GM23338 (cell line): ENCODE data around the gene EPRS1. TPM values are rescaled to one million over a fixed set of nuclear protein-coding genes. Genes with fewer than 3 reads are reported as not detected.

Source experiments
- ATAC-seq: fragments of 200-7000 bp; cut with Tn5 transposase; 3 replicates; pipeline ENCODE4 v1.9.1; 2020
- DNase-seq: peaks from one replicate; pipeline ENCODE4 v3.0.0-alpha.2; 2015; ENCODE audit warnings: low spot score
- H2AFZ ChIP-seq: fragments of 200-600 bp; sonication (generic); 2 replicates; pipeline ENCODE4 v1.8.0; 2016; ENCODE audit warnings: antibody characterized with exemption, mild to moderate bottlenecking, moderate library complexity
- H3F3A ChIP-seq: fragments of 200-600 bp; sonication (generic); replicated peaks from 2 replicates; pipeline ENCODE4 v1.8.0; 2017; ENCODE audit warnings: antibody characterized with exemption, mixed run types, low read depth
- H3K27ac ChIP-seq: fragments of 200-600 bp; sonication (generic); 2 replicates; pipeline ENCODE4 v1.6.1; 2016; ENCODE audit warnings: low read depth
- H3K27me3 ChIP-seq: fragments of 200-600 bp; sonication (generic); 2 replicates; pipeline ENCODE4 v1.8.0; 2016; ENCODE audit warnings: mild to moderate bottlenecking, mixed run types, moderate library complexity; ENCODE audit not compliant: insufficient read depth
- H3K36me3 ChIP-seq: fragments of 200-600 bp; sonication (generic); 2 replicates; pipeline ENCODE4 v1.8.0; 2016; ENCODE audit warnings: mild to moderate bottlenecking; ENCODE audit not compliant: insufficient read depth
- H3K4me1 ChIP-seq: fragments of 200-600 bp; sonication (generic); 2 replicates; pipeline ENCODE4 v1.8.0; 2016; ENCODE audit warnings: mild to moderate bottlenecking, moderate library complexity; ENCODE audit not compliant: insufficient read depth
- H3K4me2 ChIP-seq: fragments of 200-600 bp; sonication (generic); 2 replicates; pipeline ENCODE4 v1.7.1; 2017; ENCODE audit warnings: mixed run types
- H3K4me3 ChIP-seq: fragments of 200-600 bp; sonication (generic); 2 replicates; pipeline ENCODE4 v1.6.1; 2016; ENCODE audit warnings: mixed run types
- H3K79me2 ChIP-seq: fragments of 200-600 bp; sonication (generic); replicated peaks from 2 replicates; pipeline ENCODE4 v1.8.0; 2017; ENCODE audit warnings: mild to moderate bottlenecking; ENCODE audit not compliant: insufficient read depth
- H3K9me2 ChIP-seq: fragments of 200-600 bp; sonication (generic); 2 replicates; pipeline ENCODE4 v1.8.0; 2017; ENCODE audit not compliant: insufficient read depth
- H4K20me1 ChIP-seq: fragments of 200-600 bp; sonication (generic); replicated peaks from 2 replicates; pipeline ENCODE4 v1.8.0; 2017; ENCODE audit warnings: mild to moderate bottlenecking; ENCODE audit not compliant: insufficient read depth
- H3K27ac Mint-ChIP-seq: 2 replicates; pipeline ENCODE4 v1.8.0; 2020; ENCODE audit warnings: inconsistent platforms, mild to moderate bottlenecking, moderate library complexity, mixed read lengths
- H3K27me3 Mint-ChIP-seq: 3 replicates; pipeline ENCODE4 v1.8.0; 2022; ENCODE audit warnings: low read depth, mild to moderate bottlenecking, moderate library complexity, mixed read lengths, inconsistent platforms; ENCODE audit not compliant: insufficient read depth, poor library complexity
- H3K36me3 Mint-ChIP-seq: 3 replicates; pipeline ENCODE4 v1.8.0; 2021; ENCODE audit warnings: low read depth, mild to moderate bottlenecking, inconsistent platforms, moderate library complexity, mixed read lengths
- H3K4me1 Mint-ChIP-seq: 3 replicates; pipeline ENCODE4 v1.8.0; 2020; ENCODE audit warnings: mild to moderate bottlenecking, inconsistent platforms, mixed read lengths
- H3K4me3 Mint-ChIP-seq: 3 replicates; pipeline ENCODE4 v1.8.0; 2021; ENCODE audit warnings: moderate library complexity, mild to moderate bottlenecking, inconsistent platforms, mixed read lengths
- H3K9me3 Mint-ChIP-seq: 3 replicates; pipeline ENCODE4 v1.8.0; 2020; ENCODE audit warnings: moderate library complexity, mild to moderate bottlenecking, inconsistent platforms, mixed read lengths
- POLR2AphosphoS5 ChIP-seq: IDR thresholded peaks from 2 replicates; pipeline ENCODE4 v1.6.1; 2016; ENCODE audit warnings: antibody characterized with exemption, low read depth
- polyA plus RNA-seq: library from polyadenylated mRNA; unstranded; fragments of >200 nt; fragmentation: Nextera tagmentation; extraction: Ambion mirVana; gene quantifications from 2 replicates; pipeline ENCODE4 v1.2.1, GENCODE V29; 2016
- total RNA-seq: library from RNA; depleted of rRNA; stranded (reverse); fragments of >200 nt; shearing (Covaris generic); gene quantifications from 2 replicates; pipeline ENCODE4 v1.2.3, GENCODE V29; 2014
- TF ChIP-seq, protein P1 (sequence below): fragments of 250-450 bp; sonication (Bioruptor Pico); IDR thresholded peaks from 2 replicates; pipeline ENCODE4 v1.5.0; 2020; ENCODE audit warnings: mild to moderate bottlenecking, moderate library complexity
- TF ChIP-seq, protein P2 (sequence below): IDR thresholded peaks from 2 replicates; pipeline ENCODE4 v1.6.1; 2016; ENCODE audit warnings: antibody characterized with exemption
- TF ChIP-seq, protein P3 (sequence below): IDR thresholded peaks from one replicate; pipeline ENCODE4 v1.6.1; 2018; ENCODE audit warnings: antibody characterized with exemption; ENCODE audit not compliant: unreplicated experiment

The EPRS1 gene
- total and polyA plus RNA-seq, 2 experiments from 2014 or later: 133 to 158 TPM

DNA sequence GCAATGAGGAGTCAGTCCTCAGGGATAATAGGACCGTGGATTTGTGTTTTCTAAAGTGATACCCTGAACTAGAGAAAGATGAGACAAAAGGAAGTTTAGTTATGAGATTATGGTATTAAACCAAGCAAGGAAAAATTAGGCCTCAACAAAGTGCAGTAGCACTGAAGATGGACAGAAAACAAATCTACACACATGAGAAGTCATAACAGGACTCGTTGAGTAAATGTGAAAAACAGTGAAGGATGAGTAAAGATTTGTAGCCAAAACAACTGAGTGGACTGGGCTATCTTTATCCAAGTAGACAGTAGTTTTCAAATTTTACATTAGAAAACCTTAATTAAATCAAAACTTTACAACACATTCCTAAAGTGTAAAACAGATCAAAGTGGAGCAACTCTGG, 15.0 kb downstream of the EPRS1 start:
- peaks cover 76% of the 10 kb centered on the region for H3K36me3 Mint-ChIP-seq
- H3K4me1 Mint-ChIP-seq: no peaks in the 10 kb centered on the region

DNA sequence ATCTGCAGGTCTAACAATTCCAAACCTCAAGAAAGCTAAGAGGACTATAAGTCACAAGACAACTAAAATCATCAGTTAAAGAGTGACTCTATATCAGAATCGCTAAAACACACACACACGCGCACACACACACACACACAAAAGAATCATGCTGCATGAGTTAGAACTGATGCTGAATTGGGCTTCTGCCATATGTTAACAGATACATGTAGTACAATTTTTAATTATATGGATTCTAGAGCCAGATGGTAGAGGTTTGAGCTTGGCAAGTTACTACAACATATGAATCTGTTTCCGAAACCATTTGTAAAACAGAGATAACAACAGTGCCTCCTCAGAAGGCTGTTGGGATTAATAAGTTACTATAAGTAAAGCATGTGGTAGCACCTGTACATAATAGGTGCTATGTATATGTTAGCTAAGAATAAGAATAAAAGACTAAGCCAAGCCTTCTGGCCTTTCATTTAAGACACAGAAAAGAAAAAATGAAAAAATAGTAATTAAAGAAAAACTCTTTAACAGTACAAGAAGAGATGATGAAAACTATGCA, 17.9 kb downstream of the EPRS1 start:
- Histone ChIP-seq H2AFZ (no peak overlapping the region), H3K9me2 (no peaks in the 10 kb centered on the region), H3K27ac (no peak overlapping the region), H3F3A (no peaks in the 10 kb centered on the region), H4K20me1 (peaks cover 5% of the 10 kb centered on the region; the same call in 1 of the 2 replicates), H3K79me2 (no peaks in the 10 kb centered on the region; the same call in 1 of the 2 replicates), H3K27me3 (no peaks in the 10 kb centered on the region), H3K36me3 (peaks cover 59% of the 10 kb centered on the region), H3K4me3 (no peak overlapping the region), H3K4me1 (no peaks in the 10 kb centered on the region), H3K4me2 (no peak overlapping the region)
- DNase-seq (no peak), ATAC-seq (no peak)
- H3K27me3 Mint-ChIP-seq: no peaks in the 10 kb centered on the region
- no peaks in the 10 kb centered on the region for H3K9me3 Mint-ChIP-seq
- H3K4me3 Mint-ChIP-seq: no peak overlapping the region
- peaks cover 88% of the 10 kb centered on the region for H3K36me3 Mint-ChIP-seq
- no peak overlapping the region for H3K27ac Mint-ChIP-seq
- no peaks in the 10 kb centered on the region for H3K4me1 Mint-ChIP-seq
- TF ChIP-seq, protein P1, sequence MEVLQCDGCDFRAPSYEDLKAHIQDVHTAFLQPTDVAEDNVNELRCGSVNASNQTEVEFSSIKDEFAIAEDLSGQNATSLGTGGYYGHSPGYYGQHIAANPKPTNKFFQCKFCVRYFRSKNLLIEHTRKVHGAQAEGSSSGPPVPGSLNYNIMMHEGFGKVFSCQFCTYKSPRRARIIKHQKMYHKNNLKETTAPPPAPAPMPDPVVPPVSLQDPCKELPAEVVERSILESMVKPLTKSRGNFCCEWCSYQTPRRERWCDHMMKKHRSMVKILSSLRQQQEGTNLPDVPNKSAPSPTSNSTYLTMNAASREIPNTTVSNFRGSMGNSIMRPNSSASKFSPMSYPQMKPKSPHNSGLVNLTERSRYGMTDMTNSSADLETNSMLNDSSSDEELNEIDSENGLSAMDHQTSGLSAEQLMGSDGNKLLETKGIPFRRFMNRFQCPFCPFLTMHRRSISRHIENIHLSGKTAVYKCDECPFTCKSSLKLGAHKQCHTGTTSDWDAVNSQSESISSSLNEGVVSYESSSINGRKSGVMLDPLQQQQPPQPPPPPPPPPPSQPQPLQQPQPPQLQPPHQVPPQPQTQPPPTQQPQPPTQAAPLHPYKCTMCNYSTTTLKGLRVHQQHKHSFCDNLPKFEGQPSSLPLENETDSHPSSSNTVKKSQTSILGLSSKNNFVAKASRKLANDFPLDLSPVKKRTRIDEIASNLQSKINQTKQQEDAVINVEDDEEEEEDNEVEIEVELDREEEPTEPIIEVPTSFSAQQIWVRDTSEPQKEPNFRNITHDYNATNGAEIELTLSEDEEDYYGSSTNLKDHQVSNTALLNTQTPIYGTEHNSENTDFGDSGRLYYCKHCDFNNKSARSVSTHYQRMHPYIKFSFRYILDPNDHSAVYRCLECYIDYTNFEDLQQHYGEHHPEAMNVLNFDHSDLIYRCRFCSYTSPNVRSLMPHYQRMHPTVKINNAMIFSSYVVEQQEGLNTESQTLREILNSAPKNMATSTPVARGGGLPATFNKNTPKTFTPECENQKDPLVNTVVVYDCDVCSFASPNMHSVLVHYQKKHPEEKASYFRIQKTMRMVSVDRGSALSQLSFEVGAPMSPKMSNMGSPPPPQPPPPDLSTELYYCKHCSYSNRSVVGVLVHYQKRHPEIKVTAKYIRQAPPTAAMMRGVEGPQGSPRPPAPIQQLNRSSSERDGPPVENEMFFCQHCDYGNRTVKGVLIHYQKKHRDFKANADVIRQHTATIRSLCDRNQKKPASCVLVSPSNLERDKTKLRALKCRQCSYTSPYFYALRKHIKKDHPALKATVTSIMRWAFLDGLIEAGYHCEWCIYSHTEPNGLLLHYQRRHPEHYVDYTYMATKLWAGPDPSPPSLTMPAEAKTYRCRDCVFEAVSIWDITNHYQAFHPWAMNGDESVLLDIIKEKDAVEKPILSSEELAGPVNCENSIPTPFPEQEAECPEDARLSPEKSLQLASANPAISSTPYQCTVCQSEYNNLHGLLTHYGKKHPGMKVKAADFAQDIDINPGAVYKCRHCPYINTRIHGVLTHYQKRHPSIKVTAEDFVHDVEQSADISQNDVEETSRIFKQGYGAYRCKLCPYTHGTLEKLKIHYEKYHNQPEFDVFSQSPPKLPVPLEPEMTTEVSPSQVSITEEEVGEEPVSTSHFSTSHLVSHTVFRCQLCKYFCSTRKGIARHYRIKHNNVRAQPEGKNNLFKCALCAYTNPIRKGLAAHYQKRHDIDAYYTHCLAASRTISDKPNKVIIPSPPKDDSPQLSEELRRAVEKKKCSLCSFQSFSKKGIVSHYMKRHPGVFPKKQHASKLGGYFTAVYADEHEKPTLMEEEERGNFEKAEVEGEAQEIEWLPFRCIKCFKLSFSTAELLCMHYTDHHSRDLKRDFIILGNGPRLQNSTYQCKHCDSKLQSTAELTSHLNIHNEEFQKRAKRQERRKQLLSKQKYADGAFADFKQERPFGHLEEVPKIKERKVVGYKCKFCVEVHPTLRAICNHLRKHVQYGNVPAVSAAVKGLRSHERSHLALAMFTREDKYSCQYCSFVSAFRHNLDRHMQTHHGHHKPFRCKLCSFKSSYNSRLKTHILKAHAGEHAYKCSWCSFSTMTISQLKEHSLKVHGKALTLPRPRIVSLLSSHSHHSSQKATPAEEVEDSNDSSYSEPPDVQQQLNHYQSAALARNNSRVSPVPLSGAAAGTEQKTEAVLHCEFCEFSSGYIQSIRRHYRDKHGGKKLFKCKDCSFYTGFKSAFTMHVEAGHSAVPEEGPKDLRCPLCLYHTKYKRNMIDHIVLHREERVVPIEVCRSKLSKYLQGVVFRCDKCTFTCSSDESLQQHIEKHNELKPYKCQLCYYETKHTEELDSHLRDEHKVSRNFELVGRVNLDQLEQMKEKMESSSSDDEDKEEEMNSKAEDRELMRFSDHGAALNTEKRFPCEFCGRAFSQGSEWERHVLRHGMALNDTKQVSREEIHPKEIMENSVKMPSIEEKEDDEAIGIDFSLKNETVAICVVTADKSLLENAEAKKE (CRISPR knock-in tag): no peak
- no peak for TF ChIP-seq POLR2AphosphoS5

More for the DNA sequence above, 15.0 kb downstream of the EPRS1 start:
- TF ChIP-seq, protein P2, sequence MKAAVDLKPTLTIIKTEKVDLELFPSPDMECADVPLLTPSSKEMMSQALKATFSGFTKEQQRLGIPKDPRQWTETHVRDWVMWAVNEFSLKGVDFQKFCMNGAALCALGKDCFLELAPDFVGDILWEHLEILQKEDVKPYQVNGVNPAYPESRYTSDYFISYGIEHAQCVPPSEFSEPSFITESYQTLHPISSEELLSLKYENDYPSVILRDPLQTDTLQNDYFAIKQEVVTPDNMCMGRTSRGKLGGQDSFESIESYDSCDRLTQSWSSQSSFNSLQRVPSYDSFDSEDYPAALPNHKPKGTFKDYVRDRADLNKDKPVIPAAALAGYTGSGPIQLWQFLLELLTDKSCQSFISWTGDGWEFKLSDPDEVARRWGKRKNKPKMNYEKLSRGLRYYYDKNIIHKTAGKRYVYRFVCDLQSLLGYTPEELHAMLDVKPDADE: no peak
- TF ChIP-seq, protein P3, sequence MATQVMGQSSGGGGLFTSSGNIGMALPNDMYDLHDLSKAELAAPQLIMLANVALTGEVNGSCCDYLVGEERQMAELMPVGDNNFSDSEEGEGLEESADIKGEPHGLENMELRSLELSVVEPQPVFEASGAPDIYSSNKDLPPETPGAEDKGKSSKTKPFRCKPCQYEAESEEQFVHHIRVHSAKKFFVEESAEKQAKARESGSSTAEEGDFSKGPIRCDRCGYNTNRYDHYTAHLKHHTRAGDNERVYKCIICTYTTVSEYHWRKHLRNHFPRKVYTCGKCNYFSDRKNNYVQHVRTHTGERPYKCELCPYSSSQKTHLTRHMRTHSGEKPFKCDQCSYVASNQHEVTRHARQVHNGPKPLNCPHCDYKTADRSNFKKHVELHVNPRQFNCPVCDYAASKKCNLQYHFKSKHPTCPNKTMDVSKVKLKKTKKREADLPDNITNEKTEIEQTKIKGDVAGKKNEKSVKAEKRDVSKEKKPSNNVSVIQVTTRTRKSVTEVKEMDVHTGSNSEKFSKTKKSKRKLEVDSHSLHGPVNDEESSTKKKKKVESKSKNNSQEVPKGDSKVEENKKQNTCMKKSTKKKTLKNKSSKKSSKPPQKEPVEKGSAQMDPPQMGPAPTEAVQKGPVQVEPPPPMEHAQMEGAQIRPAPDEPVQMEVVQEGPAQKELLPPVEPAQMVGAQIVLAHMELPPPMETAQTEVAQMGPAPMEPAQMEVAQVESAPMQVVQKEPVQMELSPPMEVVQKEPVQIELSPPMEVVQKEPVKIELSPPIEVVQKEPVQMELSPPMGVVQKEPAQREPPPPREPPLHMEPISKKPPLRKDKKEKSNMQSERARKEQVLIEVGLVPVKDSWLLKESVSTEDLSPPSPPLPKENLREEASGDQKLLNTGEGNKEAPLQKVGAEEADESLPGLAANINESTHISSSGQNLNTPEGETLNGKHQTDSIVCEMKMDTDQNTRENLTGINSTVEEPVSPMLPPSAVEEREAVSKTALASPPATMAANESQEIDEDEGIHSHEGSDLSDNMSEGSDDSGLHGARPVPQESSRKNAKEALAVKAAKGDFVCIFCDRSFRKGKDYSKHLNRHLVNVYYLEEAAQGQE: no peak
- ATAC-seq (no peak), DNase-seq (no peak)
- peaks cover 8% of the 10 kb centered on the region for H4K20me1 ChIP-seq
- Mint-ChIP-seq H3K9me3 (no peaks in the 10 kb centered on the region), H3K4me3 (no peak overlapping the region), H3K27ac (no peak overlapping the region), H3K27me3 (peaks cover 1% of the 10 kb centered on the region)
- no peaks in the 10 kb centered on the region for H3F3A ChIP-seq
- H3K4me3 ChIP-seq: no peak overlapping the region
- no peak overlapping the region for H2AFZ ChIP-seq
- no peaks in the 10 kb centered on the region for H3K4me1 ChIP-seq
- no peak overlapping the region for H3K4me2 ChIP-seq
- peaks cover 22% of the 10 kb centered on the region for H3K79me2 ChIP-seq
- no peaks in the 10 kb centered on the region for H3K27me3 ChIP-seq
- H3K27ac ChIP-seq: no peak overlapping the region
- peaks cover 51% of the 10 kb centered on the region for H3K36me3 ChIP-seq
- H3K9me2 ChIP-seq: no peaks in the 10 kb centered on the region
